Thoracic aorta endothelial cell (primary cell): ENCODE data around the gene CA10. TPM values are rescaled to one million over a fixed set of nuclear protein-coding genes. Genes with fewer than 3 reads are reported as not detected.

Experiments used
- total RNA-seq: library from RNA; depleted of rRNA; stranded (reverse); fragments of >200 nt; gene quantifications from 2 replicates; pipeline ENCODE4 v1.2.3, GENCODE V29; 2012

CA10 gene
- total RNA-seq, result not detected in 2 replicates

GRCh38 chr17:52158450-52159042 is at the start of gene CA10:
Gene CA10, minus strand, starts transcription at chr17:52158714.

